ENCODE results near the gene HES1.

- TF ChIP-seq CTCF (IDR thresholded peaks at IDR 0.05; ENCODE audit: low read depth, low read length) (no peak), EZH2phosphoT487 (IDR thresholded peaks at IDR 0.05; ENCODE audit: low read depth) (no peak)
Observed at GRCh38 chr3:194124193-194124592, 11.8 kb upstream of the HES1 start.

Data from OCI-LY3 (cell line).